HG02623 (cell line): ENCODE results near the gene CCDC57.
"Not testable (repeated sequence)": the region's sequence is repeated elsewhere in the genome, so short reads cannot be mapped to it uniquely, and the experiment has no call there.

ENCODE experiments used
- ATAC-seq: cut with Tn5 transposase; IDR thresholded peaks from one replicate; pipeline ENCODE4 v1.9.1; 2021; ENCODE audit warnings: moderate library complexity; ENCODE audit not compliant: unreplicated experiment

Gene CCDC57

GRCh38 chr17:82179946-82180475 is 32.6 kb downstream of the CCDC57 start:
- ATAC-seq, result no peak

GRCh38 chr17:82179412-82179811 is 33.2 kb downstream of the CCDC57 start:
- no peak for ATAC-seq

GRCh38 chr17:82178499-82179261 is 34.0 kb downstream of the CCDC57 start:
- no peak for ATAC-seq

GRCh38 chr17:82177761-82178498 is 34.7 kb downstream of the CCDC57 start:
- no peak for ATAC-seq

GRCh38 chr17:82177276-82177675 is 35.4 kb downstream of the CCDC57 start:
- ATAC-seq, result no peak

DNA sequence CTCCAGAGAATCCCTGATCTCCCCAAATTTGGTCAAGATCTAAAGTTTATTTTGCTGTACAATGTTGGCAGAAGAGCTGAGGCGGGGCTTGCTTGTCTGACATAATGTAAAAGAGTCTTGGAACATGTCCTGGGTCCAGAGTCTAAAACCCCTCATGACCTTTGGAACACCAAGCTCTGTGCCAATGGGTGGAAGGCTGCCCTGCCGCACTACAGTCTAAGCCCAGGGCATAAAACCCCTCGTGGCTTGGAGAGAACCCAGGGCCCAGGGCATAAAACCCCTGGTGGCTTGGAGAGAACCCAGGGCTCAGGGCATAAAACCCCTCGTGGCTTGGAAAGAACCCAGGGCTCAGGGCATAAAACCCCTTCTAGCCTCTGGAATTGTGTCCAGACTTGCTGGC is 36.7 kb downstream of the CCDC57 start:
- ATAC-seq, result no peak

GRCh38 chr17:82175201-82175600 is 37.4 kb downstream of the CCDC57 start:
- no peak for ATAC-seq

GRCh38 chr17:82174042-82174857 is 38.4 kb downstream of the CCDC57 start:
- not testable (repeated sequence) for ATAC-seq

- ATAC-seq, result no peak
Observed at GRCh38 chr17:82173351-82174041, 39.1 kb downstream of the CCDC57 start.

DNA sequence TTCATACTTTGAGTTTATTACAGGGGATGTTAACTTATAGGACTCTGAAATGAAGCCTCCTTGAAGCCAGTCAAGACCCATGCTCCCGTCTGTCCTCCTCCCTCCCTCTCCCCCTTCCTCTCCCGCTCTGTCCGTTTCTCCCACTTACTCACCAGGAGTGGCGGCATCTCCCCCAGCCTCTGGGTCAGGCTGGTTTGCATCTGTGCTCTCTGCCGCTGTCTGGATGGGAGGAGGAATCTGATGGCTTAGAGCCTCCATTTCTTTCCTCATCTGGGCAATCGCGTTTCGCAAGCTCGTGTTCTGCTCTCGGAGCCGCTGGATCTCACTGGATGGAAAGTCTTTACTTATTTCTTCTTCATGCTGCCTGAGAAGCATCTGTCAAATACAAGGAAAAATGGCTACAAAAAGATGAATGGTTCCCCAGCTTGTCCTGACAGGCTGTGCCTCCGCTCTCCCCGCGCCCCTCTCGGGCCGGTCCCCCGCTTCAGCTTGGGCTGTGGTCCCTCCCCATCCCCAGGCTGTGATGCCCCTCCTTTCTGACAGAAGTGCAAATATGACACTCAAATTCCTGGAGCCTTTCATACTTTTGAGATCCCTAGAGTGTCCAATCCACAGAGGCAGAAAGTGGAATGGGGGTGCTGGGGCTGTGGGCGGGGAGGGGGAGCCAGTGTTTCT is 40.0 kb downstream of the CCDC57 start:
- ATAC-seq, result no peak

DNA sequence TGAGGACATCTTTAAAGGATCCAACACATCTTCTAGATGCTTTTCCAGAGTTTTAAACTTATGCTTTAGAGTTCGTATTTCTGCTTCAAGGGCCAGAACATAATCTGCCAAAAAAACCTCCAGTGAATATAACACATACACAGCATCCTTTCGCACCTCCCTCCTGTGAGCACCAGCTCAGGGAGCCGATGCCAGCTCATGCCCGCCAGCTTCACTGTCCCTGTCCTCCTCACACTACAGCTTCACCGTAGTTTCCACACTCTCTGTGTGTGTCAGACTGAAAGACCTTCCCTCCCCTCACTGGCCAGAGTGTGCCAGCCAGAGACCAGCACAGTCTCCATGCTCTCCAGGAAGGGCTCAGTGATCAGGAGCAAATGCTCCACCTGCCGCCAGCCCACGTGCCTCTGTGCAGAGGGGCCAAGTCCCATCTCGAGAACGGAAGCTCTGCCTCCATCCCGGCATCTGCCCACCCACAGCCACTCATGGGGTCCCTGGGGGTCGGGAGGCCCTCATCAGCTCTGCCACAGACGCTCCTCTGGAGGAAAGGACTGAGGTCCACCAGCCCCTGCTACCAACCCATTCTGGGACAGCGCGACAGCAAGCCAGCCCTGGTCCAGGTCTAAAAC is 40.8 kb downstream of the CCDC57 start:
- no peak for ATAC-seq

DNA sequence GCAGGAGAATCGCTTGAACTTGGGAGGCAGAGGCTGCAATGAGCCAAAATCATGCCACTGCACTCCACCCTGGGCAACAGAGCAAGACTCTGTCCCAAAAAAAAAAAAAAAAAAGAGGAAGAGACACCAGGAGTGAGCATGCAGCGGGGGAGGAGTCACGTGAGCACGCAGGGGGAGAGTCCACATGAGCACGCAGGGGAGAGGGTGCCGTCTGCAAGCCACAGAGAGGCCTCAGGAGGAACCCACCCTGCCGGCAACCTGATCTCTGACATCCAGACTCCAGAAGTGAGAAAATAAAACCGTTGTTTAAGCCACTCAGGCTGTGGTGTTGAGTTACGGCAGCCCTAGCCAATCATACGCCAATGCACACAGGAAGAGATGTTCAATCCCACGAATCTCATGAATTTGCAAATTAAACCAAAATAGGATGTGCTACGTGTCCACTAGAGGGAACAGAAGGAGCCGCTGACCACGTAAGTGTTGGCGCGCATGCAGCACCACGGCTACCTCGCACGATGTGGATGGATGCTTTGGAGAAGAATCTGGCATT is 42.2 kb downstream of the CCDC57 start:
- ATAC-seq, result no peak

DNA sequence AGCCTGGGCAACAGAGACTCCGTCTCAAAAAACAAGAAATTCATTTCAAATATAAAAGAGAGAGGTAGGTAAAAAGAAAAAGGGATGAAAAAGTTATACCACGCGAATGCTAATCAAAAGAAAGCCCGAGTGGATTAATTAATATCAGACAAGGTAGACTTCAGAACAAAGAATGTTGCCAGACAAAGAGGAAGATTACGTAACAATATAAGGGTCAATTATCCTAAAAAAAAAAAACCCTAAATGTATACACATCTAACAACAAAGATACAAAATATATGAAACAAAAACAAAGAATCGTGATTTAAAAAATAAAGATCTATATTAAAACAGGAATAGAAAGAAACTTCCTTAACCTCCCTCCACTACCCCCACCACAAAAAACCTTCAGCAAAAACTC is 44.1 kb downstream of the CCDC57 start:
- no peak for ATAC-seq

DNA sequence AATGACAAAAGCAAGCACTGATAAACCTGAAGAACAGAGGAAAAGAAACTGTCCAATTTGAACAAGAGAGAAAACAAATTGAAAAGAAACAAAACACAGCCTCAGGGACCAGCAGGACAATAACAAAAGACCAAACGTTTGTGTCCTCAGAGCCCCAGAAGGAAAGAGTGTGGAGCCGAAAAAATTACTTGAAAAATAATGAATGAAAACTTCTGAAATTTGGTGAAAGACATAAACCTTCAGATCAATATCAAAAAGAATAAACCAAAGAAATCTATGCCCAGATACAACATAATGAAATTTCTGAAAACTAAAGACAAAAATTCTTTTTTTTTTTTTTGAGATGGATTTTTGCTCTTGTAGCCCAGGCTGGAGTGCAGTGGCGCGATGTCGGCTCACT is 45.6 kb downstream of the CCDC57 start:
- no peak for ATAC-seq

- no peak for ATAC-seq
Observed at GRCh38 chr17:82164853-82165252, 47.8 kb downstream of the CCDC57 start.

DNA sequence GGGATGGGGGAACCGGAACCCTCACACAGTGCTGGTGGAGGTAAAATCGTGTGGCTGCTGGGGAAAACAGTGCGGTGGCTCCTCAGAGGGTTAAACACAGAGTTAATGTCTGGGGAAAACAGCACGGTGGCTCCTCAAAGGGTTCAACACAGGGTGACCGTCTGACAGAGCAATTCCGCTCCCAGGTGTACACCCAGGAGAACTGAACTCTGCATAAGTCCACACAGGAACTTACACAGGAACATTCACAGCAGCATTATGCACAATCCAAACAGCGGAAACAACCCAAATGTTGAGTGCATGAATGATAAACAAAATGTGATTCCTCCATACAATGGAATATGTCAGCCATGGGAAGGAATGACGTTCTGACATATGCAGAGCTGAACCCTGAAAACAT is 51.4 kb downstream of the CCDC57 start:
- ATAC-seq, result no peak

- ATAC-seq, result no peak
Observed at GRCh38 chr17:82160075-82160474, 52.6 kb downstream of the CCDC57 start.

GRCh38 chr17:82158825-82159224 is 53.8 kb downstream of the CCDC57 start:
- no peak for ATAC-seq
